K562 (cell line): ENCODE data around the gene PPP1R15A. TPM values are rescaled to one million over a fixed set of nuclear protein-coding genes. Genes with fewer than 3 reads are reported as not detected.
A peak's percentile ranks its signal among the peaks of the same experiment; 100 is the strongest.

Experiments
- AFF1 ChIP-seq, 2 experiments: fragments of 450-650 bp; IDR thresholded peaks; 2 replicates each; pipeline ENCODE4 v1.6.1; 2018; ENCODE audit warnings: mild to moderate bottlenecking in 2 of 2, low read depth in 1 of 2; ENCODE audit not compliant: partially characterized antibody in 2 of 2
- ATF7 ChIP-seq: fragments of 450-650 bp; IDR thresholded peaks from 2 replicates; pipeline ENCODE4 v1.7.1; 2014; ENCODE audit warnings: mild to moderate bottlenecking, moderate library complexity
- EP400 ChIP-seq: fragments of 450-650 bp; IDR thresholded peaks from 2 replicates; pipeline ENCODE4 v1.6.1; 2017; ENCODE audit warnings: antibody characterized with exemption, mild to moderate bottlenecking, moderate library complexity
- ETS1 ChIP-seq: conservative IDR thresholded peaks from 2 replicates; pipeline ENCODE4 v1.6.1; 2011; ENCODE audit warnings: low read depth, mild to moderate bottlenecking, low read length; ENCODE audit not compliant: control insufficient read depth
- ETV1 ChIP-seq: fragments of 450-650 bp; conservative IDR thresholded peaks from 2 replicates; pipeline ENCODE4 v1.6.1; 2016; ENCODE audit warnings: missing genetic modification characterization, control low read depth, low read depth, missing compliant biosample characterization
- MLLT1 ChIP-seq, 2 experiments: fragments of 450-650 bp; IDR thresholded peaks; 2 replicates each; pipeline ENCODE4 v1.6.1; 2016
- MTA1 ChIP-seq: fragments of 450-650 bp; IDR thresholded peaks from 2 replicates; pipeline ENCODE4 v1.6.1; 2017; ENCODE audit warnings: borderline replicate concordance
- MYNN ChIP-seq, 2 experiments: sonication (generic); formaldehyde crosslinking in 1 of 2; IDR thresholded peaks; 2 replicates each; pipeline versions ENCODE4 v1.5.0 to v1.6.1; 2016 to 2020; ENCODE audit warnings: antibody characterized with exemption in 1 of 2, missing genetic modification reagents in 1 of 2
- PHB2 ChIP-seq: fragments of 450-650 bp; IDR thresholded peaks from 2 replicates; pipeline ENCODE4 v1.6.1; 2017; ENCODE audit warnings: low read depth
- PHF8 ChIP-seq: fragments of 200-600 bp; sonication (generic); IDR thresholded peaks from 2 replicates; pipeline ENCODE4 v1.6.1; 2012; ENCODE audit warnings: mixed run types, mild to moderate bottlenecking, inconsistent platforms, low read length, moderate library complexity, borderline replicate concordance
- PTBP1 ChIP-seq: fragments of 200-400 bp; formaldehyde crosslinking; IDR thresholded peaks from 2 replicates; pipeline ENCODE4 v1.6.1; 2017; ENCODE audit warnings: low read depth, low read length
- RBM39 ChIP-seq: fragments of 200-400 bp; formaldehyde crosslinking; optimal IDR thresholded peaks from 2 replicates; pipeline ENCODE3; 2018; ENCODE audit warnings: low read depth, low read length
- STAT5B ChIP-seq: fragments of 250-450 bp; sonication (Bioruptor Pico); IDR thresholded peaks from 2 replicates; pipeline ENCODE4 v1.8.0; 2021; ENCODE audit warnings: mild to moderate bottlenecking, inconsistent platforms
- ZEB2 ChIP-seq: fragments of 450-650 bp; IDR thresholded peaks from 2 replicates; pipeline ENCODE4 v1.6.1; 2016
- ZKSCAN3 ChIP-seq: fragments of 250-450 bp; sonication (Bioruptor Pico); IDR thresholded peaks from 2 replicates; pipeline ENCODE4 v1.4.0; 2020
- ZNF274 ChIP-seq: IDR thresholded peaks from 2 replicates; pipeline ENCODE4 v1.6.1; 2011; ENCODE audit warnings: low read depth, mild to moderate bottlenecking, low read length, moderate library complexity, borderline replicate concordance
- ZNF282 ChIP-seq: sonication (generic); formaldehyde crosslinking; IDR thresholded peaks from 2 replicates; pipeline ENCODE4 v1.8.1; 2023; ENCODE audit warnings: missing genetic modification reagents
- ZNF384 ChIP-seq: IDR thresholded peaks from 2 replicates; pipeline ENCODE4 v1.6.1; 2012; ENCODE audit warnings: low read depth, low read length, improper control_type of control experiment
- ZNF444 ChIP-seq: fragments of 250-450 bp; sonication (Bioruptor Pico); IDR thresholded peaks from 2 replicates; pipeline ENCODE4 v1.4.0; 2020; ENCODE audit warnings: mild to moderate bottlenecking, moderate library complexity
- ZNF507 ChIP-seq: conservative IDR thresholded peaks from 2 replicates; pipeline ENCODE4 v1.6.1; 2017; ENCODE audit warnings: missing genetic modification characterization, missing compliant biosample characterization
- ZZZ3 ChIP-seq: fragments of 450-650 bp; IDR thresholded peaks from 2 replicates; pipeline ENCODE4 v1.6.1; 2016; ENCODE audit warnings: antibody characterized with exemption, mild to moderate bottlenecking, moderate library complexity
- polyA plus RNA-seq, 8 experiments: library from polyadenylated mRNA; depleted of rRNA in 4 of 8; stranded (reverse) in 5 of 8; unstranded in 3 of 8; fragments of >200 nt; fragmentation: Nextera tagmentation in 2 of 8; fragmentation: Illumina TruSeq in 1 of 8; extraction: Ambion mirVana in 2 of 8; extraction: Trizol in 1 of 8; gene quantifications; 2 replicates each; pipeline versions ENCODE4 v1.2.1 to v1.2.3, GENCODE V29; 2011 to 2014; ENCODE audit warnings: inconsistent platforms in 1 of 8, missing spikeins in 1 of 8
- total RNA-seq, 7 experiments: library from RNA; depleted of rRNA in 6 of 7; stranded (reverse); fragments of >200 nt in 6 of 7; fragmentation: Illumina TruSeq in 2 of 7; extraction: Trizol in 2 of 7; gene quantifications; 2 replicates each; pipeline versions ENCODE4 v1.2.1 to v1.2.3, GENCODE V29; 2011 to 2021; ENCODE audit warnings: low replicate concordance in 1 of 7
- TF ChIP-seq, protein P1 (sequence below): fragments of 250-450 bp; sonication (Bioruptor Pico); IDR thresholded peaks from 2 replicates; pipeline ENCODE4 v1.9.0; 2021; ENCODE audit warnings: mild to moderate bottlenecking

Gene PPP1R15A
- total and polyA plus RNA-seq, 9 of the 15 experiments (the other 6 are each of a cell fraction or from before 2014, with no cell fraction given): 0.42 to 73.7 (median 44.0) TPM

DNA sequence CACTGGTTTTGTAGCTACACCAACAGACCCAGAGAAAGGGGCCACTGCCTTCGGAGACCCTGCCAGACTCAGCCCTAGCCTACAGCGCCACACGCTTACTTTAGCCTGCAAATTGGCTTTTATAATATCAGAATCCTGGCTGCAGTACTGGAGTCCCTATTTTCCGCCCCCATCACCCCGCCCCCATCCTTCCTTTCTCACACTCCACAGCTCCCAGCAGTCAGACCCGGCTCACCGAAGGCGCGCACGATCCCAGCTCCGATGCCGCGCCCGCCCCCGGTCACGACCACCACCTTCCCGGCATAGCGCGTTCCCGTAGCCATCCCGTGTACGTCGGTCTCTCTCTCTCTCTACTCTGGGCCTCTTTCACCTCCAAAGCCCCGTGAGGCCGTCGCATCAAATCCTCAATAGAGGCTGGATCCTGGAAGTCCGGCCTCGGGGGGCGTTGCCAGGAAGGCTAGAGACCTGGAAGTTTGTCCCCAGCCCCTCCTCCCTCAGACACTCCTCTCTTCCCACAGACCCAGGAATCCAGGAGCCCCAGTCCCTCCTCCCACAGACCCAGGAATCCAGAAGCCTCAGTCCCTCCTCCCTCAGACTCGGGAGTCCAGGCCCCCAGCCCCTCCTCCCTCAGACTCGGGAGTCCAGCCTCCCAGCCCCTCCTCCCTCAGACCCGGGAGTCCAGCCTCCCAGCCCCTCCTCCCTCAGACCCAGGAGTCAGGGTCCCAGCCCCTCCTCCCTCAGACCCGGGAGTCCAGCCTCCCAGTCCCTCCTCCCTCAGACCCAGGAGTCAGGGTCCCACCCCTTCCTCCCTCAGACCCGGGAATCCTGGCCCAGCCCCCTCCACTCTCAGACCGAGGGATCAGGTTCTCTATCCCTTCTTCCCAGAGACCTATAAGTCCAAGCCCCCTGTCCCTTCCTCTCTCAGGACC lies 35.9 kb upstream of the PPP1R15A start, which contains the start of gene HSD17B14 (continued):
- TF ChIP-seq MLLT1 (IDR thresholded peaks at IDR 0.05) (peak in 1 of 2 experiments; percentile 93; a peak in 2 of 4 replicates), ETS1 (no peak), EP400 (peak; percentile 4; the same call in 1 of the 2 replicates), PTBP1 (no peak), RBM39 (no peak), ZNF384 (no peak), ZEB2 (no peak), AFF1 (IDR thresholded peaks at IDR 0.05; ENCODE audit: low read depth in 1 of 2, partially characterized antibody in 2 of 2) (no peak), ZZZ3 (no peak), ZNF444 (CRISPR knock-in tag) (no peak), PHF8 (no peak), ZNF274 (no peak), MTA1 (no peak), ZNF282 (CRISPR knock-in tag) (no peak), MYNN (IDR thresholded peaks at IDR 0.05) (no peak), MYNN (CRISPR knock-in tag; IDR thresholded peaks at IDR 0.05) (no peak), ZNF507 (tag) (no peak), ZKSCAN3 (CRISPR knock-in tag) (no peak), ETV1 (tag) (0 out of 2 replicates have a peak, but pooled peaks have one; percentile 60), STAT5B (CRISPR knock-in tag) (no peak), PHB2 (no peak), ATF7 (0 out of 2 replicates have a peak, but pooled peaks have one; percentile 2)
- TF ChIP-seq, protein P1, sequence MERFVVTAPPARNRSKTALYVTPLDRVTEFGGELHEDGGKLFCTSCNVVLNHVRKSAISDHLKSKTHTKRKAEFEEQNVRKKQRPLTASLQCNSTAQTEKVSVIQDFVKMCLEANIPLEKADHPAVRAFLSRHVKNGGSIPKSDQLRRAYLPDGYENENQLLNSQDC: no peak
